CD4-positive, alpha-beta T cell treated with Interleukin-2 at 100 ng/mL for 4 hours (primary cell): Measurements from ENCODE around the gene CYSLTR2.

Source experiments
- DNase-seq: peaks from one replicate; pipeline ENCODE4 v3.0.0-alpha.2; 2020; ENCODE audit warnings: low spot score

CYSLTR2 gene, protein sequence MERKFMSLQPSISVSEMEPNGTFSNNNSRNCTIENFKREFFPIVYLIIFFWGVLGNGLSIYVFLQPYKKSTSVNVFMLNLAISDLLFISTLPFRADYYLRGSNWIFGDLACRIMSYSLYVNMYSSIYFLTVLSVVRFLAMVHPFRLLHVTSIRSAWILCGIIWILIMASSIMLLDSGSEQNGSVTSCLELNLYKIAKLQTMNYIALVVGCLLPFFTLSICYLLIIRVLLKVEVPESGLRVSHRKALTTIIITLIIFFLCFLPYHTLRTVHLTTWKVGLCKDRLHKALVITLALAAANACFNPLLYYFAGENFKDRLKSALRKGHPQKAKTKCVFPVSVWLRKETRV

DNA sequence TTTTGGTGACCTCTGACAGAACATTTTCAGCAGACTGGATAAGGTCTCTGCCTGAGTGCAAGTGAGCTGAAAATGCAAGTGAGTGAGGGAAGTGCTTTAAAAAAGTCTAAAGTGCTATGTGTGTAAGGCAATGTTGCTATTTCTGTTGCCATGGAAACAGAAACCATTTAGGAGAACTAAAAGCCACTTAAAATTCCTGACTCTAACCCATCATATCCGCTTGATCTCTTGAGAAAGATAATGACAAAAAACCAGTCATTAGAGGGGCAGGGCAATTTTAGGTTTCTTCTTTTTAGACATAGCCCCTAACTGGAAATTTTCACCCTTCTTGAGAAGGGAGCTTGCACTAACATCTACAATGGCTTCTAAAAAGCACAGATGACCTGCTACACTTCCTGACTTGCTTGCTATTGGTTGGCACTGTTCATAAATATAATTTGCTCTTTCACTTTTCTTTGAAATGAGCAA is at the start of gene CYSLTR2:
Gene CYSLTR2, plus strand, starts transcription at position 458 of the 468 bp plus-strand sequence. CDS start 52,889 bp downstream, outside the sequence.
- peak; percentile 91 for DNase-seq

DNA sequence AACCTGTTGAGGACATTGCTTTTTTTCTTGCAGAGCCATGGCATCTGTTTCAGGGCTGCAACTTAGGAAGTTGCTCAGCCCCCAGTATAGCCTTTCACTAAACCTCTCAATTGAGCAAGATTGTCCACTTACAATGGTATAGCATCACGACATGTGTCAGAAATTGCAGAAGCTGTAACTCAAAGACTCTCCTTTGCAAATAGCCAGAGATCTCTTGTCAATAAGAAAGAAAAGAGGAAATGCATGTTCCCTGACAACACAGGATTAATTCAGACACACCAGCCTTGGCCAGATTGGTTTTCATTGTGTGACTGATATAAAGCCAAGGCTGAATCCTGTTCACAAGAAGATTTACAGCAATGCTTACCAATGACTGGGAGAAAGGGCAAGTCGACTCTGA is 38.7 kb upstream of the CYSLTR2 start:
- DNase-seq, result no peak

DNA sequence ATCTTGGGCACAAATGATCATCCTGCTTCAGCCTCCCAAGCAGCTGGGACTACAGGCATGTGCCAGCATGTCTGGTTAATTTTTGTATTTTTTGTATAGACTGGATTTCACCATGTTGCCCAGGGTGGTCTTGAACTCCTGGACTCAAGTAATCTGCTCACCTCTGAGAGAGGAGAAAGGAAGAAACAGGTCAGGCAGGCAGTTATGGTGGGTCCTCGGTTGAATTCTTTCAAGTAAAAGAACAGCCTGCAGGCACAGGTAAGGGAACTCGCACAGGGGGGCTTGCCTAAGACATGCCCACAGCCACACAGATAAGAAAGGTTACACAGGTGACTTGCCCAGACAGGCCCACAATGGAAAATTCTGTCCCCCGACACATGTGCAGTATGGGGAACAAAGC is 34.8 kb upstream of the CYSLTR2 start:
- DNase-seq, result no peak

DNA sequence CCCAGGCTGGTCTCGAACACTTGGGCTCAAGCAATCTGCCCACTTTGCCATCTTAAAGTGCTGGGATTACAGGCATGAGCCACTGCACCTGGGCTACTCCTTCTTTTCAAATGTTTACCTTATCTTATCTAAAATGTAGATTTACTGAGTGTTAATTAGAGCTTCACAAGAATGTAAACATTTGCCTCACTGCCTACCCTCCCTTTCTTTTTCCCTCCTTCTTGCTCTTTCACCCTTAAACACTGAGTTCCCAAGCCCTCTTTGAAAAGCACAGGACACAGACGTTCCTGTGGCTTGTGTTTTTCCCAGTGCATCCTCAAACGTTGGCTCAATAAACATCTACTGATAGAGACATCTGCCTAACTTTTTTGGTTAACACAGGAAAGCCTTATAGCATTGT is 32.7 kb upstream of the CYSLTR2 start:
- no peak for DNase-seq

DNA sequence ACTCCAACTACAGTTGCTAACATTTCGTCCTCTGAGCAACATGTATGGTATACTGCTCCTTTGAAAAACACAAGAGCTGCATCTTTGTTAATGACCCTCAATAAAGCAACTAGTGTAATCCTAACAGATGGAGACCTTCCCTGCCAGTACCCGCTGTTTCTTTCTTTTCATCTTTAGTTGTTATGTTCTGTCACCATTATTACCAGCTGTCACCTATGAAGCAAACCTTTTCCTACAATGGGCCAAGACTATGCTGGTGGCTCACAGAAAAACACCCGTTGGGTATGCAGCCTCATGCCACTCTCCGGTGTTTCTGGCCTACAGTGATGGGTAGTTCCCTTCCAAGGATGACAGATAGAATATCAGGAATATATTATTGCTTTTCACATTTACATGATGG is 29.7 kb upstream of the CYSLTR2 start:
- DNase-seq, result no peak

DNA sequence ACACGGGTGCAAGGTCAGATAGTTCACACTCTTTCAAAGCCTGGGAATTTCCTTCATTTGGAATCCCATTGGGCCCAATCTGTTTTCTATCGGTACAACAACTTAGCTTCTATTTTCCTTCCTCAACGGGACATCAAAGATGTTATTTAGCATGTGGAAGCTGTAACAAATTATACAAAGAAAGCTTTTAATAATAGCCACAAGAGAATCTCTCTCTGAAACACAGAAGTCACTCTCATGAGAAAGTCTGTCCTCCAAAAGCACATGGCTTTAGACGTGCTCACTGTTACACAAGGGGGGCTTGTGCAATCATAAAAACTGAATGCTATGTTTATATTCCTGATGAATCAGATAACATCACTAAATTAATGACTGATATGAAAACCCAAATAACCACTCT is 28.9 kb upstream of the CYSLTR2 start:
- no peak for DNase-seq

DNA sequence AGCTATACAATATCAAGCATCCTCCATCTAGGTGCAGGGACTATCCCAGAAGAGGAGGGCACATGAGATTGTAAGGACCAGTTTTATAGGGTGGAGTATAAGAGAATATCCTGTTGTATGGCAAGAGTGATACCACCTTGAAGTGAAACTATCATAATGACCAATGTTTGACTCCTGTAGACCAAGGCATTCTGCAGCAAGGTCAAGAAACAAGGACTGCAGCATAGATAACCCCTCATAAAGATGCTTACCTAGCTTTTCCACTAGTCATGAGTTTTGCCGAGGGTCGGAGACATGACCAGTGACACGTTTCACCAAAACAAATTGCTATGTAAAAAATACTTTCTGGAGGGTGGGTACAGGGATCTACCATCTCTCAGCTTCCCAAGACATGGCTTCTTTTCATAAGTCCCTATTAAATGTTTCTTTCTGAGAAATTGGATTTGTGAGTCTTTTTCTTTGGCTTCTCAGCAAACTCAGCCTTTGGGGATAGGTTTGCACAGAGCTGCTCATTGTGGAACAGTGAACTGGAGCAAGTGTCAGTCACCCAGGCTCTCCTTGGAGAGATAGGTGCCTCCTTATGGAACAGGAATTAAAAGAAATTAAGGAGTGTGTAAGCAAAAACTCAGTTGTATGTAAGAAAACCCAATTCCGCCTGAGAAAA is 28.2 kb upstream of the CYSLTR2 start:
- no peak for DNase-seq

DNA sequence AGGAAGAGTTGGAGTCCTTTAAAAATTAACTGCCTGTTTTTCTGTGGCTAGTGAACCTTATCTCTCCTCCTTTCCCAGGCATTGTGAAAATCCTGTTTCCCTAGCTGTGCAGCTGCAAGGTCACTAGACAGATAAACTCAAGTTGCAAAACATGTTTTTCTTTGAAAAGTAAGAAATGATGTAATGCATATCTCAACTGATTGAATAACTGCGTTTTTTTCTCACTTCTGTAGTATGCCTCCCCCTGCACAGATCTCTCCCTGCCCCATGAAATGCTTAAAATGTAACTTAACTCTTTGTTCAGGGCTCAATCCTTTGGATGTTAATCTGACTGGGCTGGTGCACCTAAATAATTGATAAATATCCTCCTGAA is 27.7 kb upstream of the CYSLTR2 start:
- DNase-seq, result no peak

DNA sequence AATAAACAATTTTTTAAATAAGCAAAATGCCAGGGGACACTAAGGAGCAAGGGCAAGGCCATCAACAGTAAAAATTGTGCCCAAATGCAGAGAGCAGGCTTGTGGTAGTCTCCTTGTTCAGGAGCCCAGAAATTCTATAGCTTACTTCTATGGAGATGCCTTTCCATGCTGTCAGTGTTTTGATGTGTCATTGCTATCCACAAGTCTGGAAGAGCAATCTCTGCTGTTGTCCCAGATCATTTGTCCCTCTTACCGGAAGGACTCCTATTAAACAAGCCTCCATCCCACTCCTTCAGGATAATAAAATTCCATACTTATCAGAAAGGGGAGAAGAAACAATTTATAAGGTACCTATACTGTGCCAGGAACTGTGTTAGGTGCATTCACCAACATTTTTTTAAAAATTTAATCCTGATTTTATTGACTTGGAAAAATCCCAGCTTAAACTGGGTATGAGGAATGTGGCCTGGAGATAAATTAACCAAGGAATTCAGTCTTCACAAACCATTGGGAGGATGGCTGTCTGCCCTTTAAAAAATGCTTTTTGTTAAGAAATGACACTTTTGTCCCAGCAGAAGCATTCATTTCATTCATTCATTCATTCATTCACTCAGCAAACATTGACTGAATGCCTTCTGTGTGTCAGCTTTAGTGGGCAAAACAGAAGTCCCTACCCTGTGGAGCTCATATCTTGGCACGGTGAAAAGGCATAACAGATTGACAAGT is 26.8 kb upstream of the CYSLTR2 start:
- no peak for DNase-seq

DNA sequence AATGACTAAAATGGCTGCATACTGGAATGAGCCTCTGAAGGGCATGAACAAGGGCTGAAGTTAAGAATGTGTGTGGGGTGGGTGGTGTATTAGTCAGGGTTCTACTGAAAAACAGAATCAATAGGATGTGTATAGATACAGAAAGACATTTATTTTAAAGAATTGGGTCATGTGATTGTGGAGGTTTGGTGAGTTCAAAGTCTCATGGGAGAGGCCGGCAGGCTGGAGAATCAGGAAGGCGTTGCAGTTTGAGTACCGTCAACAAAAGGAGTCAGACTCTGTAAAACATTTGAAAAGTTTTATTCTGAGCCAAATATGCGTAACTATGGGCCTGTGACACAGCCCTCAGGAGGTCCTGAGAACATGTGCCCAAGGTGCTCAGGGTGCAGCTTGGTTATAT is 24.5 kb upstream of the CYSLTR2 start:
- no peak for DNase-seq

DNA sequence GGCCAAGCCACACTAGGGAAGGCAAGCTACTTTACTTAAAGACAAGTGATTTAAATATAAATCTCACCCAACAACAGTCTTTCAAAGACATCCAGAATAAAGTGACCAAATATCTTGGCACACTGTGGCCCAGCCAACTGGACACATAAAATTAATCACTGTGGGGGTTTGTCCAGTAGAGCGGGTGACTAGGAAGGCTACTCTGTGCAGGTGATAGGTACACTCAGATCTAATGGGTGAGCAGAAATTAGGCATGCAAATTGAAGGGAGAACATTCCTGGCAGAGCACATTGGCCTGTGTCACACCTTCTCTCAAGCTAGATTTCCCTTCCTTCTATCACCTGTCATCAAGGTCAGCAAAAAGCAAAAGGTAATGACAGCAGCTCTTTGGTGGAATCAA is 23.4 kb upstream of the CYSLTR2 start:
- no peak for DNase-seq

DNA sequence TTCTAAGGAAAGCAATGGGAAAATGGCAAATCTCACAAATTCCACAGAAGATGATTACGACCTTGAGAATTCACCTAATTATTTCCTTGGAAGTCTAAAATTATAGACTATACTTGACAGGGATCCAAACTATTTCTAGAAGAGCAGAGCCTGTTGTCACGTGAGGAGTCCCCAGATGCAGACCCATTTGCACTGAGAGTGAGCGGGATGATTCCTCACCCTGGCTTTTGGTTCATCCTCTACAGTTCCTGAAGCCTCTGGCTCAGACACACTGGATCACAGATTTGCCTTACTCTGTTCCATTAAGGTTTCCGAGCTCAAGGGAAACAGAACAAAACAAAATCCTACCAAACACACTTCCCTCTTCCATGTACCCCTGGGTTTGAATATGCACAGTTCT is 23.0 kb upstream of the CYSLTR2 start:
- no peak for DNase-seq

DNA sequence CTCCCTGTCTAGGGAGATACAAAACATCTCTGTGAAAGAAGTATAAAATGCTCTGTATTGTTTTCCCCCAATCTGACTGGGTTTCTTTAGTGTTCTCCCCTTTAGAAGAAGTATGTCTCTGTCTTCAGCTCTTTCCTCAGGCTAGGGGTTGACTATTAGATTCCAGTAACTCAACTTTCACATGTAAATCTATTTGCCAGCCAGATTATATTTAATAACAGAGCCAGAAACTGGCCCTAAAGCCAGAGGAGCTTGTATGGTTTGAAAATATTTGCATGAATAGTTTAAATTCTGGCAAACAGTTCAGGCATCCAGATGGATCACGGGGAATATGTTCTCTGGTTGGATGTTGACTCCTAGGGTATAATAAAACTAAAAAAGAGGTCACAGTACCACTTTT is 22.3 kb upstream of the CYSLTR2 start:
- DNase-seq, result no peak

DNA sequence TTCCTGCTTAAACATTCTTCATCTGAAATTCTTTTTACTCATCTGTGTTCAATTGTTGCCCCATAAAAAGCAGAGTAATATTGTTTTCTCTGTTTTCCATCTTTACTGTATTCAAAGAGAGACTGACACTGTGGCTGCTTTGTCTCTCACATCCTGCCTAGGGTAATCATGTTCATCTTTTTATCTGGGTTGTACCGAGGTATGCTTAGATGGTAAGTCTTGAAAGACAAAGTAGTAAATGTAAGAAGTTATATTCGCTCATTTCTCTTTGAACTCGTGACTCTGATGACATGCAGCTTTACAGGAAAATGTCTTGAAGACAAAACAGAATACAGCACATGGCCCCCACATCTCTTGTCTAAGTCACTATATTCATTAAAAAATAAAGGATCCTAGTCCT is 20.0 kb upstream of the CYSLTR2 start:
- DNase-seq, result no peak

DNA sequence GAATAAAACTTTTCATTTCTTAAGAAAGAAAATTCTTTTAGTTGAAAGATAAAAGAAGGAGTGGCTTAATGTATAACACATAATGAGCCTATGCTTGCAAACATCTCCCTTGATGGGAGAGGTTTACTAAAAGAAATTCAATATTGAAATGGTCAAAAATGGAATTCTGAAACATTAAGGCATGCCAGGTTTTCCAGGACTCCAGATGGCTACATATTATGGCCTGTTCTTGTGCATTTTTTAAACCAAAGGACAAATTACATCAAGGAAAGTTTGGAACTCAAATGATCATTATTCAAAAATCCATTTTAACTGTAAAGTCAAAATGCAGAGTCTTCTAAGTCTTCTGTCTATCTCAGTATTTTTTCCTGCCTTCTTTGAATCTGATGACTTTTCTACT is 19.1 kb upstream of the CYSLTR2 start:
- no peak for DNase-seq

DNA sequence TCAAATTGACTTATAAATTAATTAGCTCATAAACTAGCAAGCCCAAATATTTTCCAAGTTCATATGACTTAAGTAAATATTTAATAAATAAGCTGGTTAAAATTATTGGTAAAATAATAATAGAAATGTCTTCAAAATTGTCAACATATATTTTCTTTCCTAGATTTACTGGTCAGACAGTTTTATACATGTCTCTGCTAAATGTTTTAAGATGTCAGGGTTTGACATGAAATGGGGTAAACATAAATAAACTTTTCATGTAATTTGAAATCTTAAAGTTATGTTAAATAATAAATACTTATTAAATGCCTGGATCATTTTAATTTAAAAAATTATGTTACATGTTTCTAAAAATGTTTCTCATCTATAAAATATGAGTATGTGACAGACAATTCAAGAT is 18.3 kb upstream of the CYSLTR2 start:
- no peak for DNase-seq

DNA sequence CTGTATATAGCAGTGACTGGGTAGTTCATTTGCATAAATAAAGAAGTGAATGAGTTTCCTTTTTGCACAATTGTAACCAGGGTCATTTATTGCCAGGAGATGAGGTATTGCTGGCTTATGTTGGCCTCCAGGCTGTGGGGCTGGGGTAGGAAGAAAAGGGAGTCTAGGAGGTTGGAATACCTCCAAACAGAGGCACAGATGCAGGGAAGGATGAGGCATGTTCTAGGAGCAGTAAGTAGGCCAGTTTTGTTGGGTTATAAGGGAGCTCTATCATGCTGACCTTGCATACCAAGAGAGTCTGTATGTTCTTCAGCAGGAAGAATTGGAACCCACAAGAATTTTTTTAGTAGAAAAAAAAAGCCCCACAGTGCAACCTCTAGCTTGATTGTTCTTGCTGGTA is 17.2 kb upstream of the CYSLTR2 start:
- no peak for DNase-seq

DNA sequence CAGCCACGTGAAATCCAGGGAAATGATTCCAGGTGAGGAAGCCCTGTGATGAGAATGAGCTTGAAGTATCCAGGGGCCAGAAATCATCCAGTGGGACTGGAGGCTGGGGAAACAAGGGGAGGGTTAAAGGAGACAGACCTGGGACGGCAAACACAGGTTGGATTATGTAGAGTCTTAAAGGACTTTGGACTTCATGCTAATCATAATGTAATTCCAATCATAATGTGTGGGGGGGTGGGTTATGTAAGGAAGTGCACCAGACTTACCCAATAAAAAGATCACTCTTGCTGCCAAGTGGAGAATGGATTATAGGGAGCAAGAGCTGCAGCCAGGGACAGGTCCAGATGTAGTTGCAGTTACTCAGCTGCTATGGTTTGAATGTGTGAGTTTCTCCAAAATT is 16.1 kb upstream of the CYSLTR2 start:
- no peak for DNase-seq

DNA sequence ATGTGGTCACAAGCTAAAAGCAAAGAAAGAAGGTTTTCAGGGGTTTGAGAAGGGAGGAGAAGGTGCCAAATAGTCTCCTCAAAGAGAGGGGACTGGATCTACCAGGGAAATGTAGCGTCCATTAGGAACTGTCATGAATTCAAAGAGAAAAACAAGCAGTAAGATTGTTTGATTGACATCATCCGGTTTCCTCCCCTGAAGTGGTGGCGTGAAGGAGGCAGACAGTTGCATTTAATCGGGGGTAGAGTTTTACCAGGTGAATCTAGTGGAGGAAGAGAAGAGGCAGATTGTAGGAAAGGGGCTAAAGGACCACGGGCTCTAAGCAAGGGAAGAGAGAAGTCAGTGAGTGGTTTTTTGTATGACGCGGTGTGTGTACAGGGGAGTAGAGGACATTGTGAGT is 13.0 kb upstream of the CYSLTR2 start:
- no peak for DNase-seq

DNA sequence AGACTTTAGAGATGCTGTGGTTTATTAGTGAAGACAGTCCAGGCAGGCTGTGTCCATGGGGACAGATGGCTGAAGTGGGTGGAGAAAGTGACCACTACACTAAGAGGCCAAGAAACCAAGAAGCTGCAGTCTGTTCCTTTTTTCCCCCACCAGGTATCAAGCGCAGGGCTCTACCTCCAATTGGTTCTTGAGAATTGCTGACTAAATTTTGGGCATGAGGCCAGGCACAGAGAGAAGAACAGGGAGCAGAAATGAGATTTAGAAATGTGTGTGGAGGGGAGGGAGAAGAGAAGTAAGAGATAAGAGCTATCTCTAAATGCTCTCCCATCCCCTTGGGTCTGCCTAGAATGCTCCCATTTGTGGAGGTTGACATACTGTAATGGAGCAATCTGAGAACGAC is 12.3 kb upstream of the CYSLTR2 start:
- no peak for DNase-seq

DNA sequence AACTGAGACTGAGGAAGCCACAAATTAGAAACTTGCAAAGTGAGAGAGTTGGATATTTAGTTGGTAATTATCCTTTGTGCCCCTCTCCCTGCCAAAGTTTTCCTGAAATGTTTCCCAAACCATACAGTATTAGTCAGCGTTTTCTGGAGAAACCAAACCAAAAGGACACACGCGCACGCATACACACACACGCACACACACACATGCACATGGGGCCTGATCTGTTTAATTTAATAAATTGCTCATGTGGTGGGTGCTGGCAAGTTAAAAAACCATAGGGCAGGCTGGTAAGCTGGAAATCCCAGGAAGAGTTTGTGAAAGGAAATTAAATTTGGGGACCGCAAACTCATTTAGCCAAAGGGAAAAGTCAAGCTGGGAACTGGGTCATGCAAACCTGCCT is 11.7 kb upstream of the CYSLTR2 start:
- DNase-seq, result no peak

DNA sequence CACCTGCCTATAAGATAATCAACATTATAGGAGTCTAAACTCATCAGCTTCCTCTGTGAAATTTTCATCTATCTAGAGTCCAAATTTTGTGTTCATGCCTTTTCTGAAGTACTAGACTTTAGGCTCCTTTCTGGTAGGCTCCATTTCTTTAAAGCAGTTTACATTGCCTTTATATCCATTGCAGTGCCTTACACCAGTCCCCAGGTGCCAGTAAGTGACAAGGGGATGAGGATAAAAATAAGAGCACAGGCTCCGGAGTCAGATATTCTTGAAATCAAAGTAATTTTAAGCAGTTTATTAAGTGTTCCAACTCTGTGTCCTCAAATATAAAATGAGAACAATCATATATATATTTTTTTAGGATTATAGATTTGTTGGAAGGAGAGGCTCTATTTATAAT is 10.6 kb upstream of the CYSLTR2 start:
- no peak for DNase-seq

DNA sequence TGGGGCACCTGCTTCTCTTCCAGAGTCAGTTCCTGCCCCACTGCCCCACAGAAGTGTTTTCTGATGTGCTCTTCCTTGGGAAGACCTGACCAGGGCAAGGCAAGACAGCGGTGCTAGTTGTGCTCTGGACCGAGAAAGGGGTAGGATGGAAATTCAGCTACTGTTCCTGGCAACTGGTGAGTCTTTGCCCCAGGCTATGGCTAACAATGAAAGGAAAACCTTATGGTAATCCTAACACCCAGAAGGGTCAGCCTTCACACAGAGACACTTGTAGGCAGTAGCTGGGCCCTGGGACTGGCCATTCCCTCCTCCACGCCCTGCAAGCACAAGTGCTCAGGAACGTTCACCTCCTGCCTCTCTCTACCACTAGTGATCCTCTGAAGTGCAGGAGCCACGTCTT is 9.6 kb upstream of the CYSLTR2 start:
- no peak for DNase-seq
